Measurements from ENCODE around the gene LORICRIN. TPM values are rescaled to one million over a fixed set of nuclear protein-coding genes. Genes with fewer than 3 reads are reported as not detected.

Gene LORICRIN
- total and polyA plus RNA-seq, 9 of the 15 experiments (the other 6 are each of a cell fraction or from before 2014, with no cell fraction given) = not detected

GRCh38 chr1:153305682-153306081, 46.2 kb downstream of the LORICRIN start (continued):
- TF ChIP-seq MGA (IDR thresholded peaks at IDR 0.05) = no peak
- TF ChIP-seq ZNF589 (CRISPR knock-in tag; IDR thresholded peaks at IDR 0.05; ENCODE audit: low read depth) = no peak
- TF ChIP-seq ZNF24 (IDR thresholded peaks at IDR 0.05) = no peak
- TF ChIP-seq NFXL1 (CRISPR knock-in tag; IDR thresholded peaks at IDR 0.05) = no peak
